OCI-LY7 (cell line): ENCODE data around the gene ADGRG3. TPM values are rescaled to one million over a fixed set of nuclear protein-coding genes. Genes with fewer than 3 reads are reported as not detected.

Experiments
- BruUV-seq: library from RNA; stranded (reverse); fragments of 400-500 nt; replicated peaks from 2 replicates; lab custom pipeline; 2021; lab: Mats Ljungman, UMichigan
- CTCF ChIA-PET: fragments of 300-600 bp; sonication (Branson Sonifier 250); formaldehyde crosslinking; loops from one replicate; lab custom pipeline; 2022; ENCODE audit warnings: antibody characterized with exemption; ENCODE audit not compliant: unreplicated experiment; lab: Charles Lee
- POLR2A ChIA-PET: fragments of 300-600 bp; sonication (Branson Sonifier 250); formaldehyde crosslinking; loops from one replicate; lab custom pipeline; 2022; ENCODE audit warnings: antibody characterized with exemption; lab: Charles Lee
- DNase-seq: peaks from one replicate; pipeline ENCODE4 v3.0.0-alpha.2; 2015; ENCODE audit warnings: low spot score
- H2AFZ ChIP-seq: fragments of 200-600 bp; sonication (generic), shearing (Covaris generic); 2 replicates; pipeline ENCODE4 v1.6.1; 2014; ENCODE audit warnings: mild to moderate bottlenecking, antibody characterized with exemption, low read length, moderate library complexity
- H3K27ac ChIP-seq: fragments of 200-600 bp; sonication (generic); 2 replicates; pipeline ENCODE4 v1.5.1; 2014; ENCODE audit warnings: mixed run types, low read depth, mild to moderate bottlenecking, moderate library complexity, low read length, inconsistent platforms; ENCODE audit not compliant: poor library complexity, severe bottlenecking
- H3K36me3 ChIP-seq: fragments of 200-600 bp; sonication (generic); 2 replicates; pipeline ENCODE4 v1.6.1; 2014; ENCODE audit warnings: mild to moderate bottlenecking, antibody characterized with exemption, low read length, moderate library complexity, mixed read lengths; ENCODE audit not compliant: insufficient read depth
- H3K4me1 ChIP-seq: fragments of 200-600 bp; sonication (generic); 2 replicates; pipeline ENCODE4 v1.5.1; 2014; ENCODE audit warnings: mild to moderate bottlenecking, low read length; ENCODE audit not compliant: insufficient read depth, poor library complexity, severe bottlenecking
- H3K4me2 ChIP-seq: fragments of 200-600 bp; sonication (generic); 2 replicates; pipeline ENCODE4 v1.6.1; 2014; ENCODE audit warnings: mild to moderate bottlenecking, low read length
- H3K4me3 ChIP-seq: fragments of 200-600 bp; sonication (generic); 2 replicates; pipeline ENCODE4 v1.5.1; 2014; ENCODE audit warnings: mild to moderate bottlenecking, low read depth, low read length; ENCODE audit not compliant: poor library complexity, severe bottlenecking
- H3K79me2 ChIP-seq: fragments of 200-600 bp; sonication (generic); 2 replicates; pipeline ENCODE4 v1.6.1; 2016; ENCODE audit warnings: low read depth, mild to moderate bottlenecking, low read length, moderate library complexity, mixed read lengths; ENCODE audit not compliant: insufficient read depth
- H3K9me2 ChIP-seq: fragments of 200-600 bp; sonication (generic); 2 replicates; pipeline ENCODE4 v1.6.1; 2016; ENCODE audit warnings: mild to moderate bottlenecking, low read length, mixed read lengths; ENCODE audit not compliant: insufficient read depth
- H3K9me3 ChIP-seq: fragments of 200-600 bp; sonication (generic); 2 replicates; pipeline ENCODE4 v1.6.1; 2014; ENCODE audit warnings: mild to moderate bottlenecking, mixed run types, low read length, mixed read lengths
- H4K20me1 ChIP-seq: fragments of 200-600 bp; sonication (generic); 2 replicates; pipeline ENCODE4 v1.6.1; 2014; ENCODE audit warnings: mild to moderate bottlenecking, antibody characterized with exemption, low read length, moderate library complexity, mixed read lengths; ENCODE audit not compliant: insufficient read depth
- CTCF ChIP-seq: fragments of 200-600 bp; sonication (generic); conservative IDR thresholded peaks from 2 replicates; pipeline ENCODE4 v1.5.1; 2014; ENCODE audit warnings: mild to moderate bottlenecking, antibody characterized with exemption, low read length, moderate library complexity, mixed read lengths
- EZH2phosphoT487 ChIP-seq: fragments of 200-600 bp; sonication (generic); IDR thresholded peaks from 2 replicates; pipeline ENCODE4 v1.6.1; 2018; ENCODE audit warnings: low read depth, borderline replicate concordance, mild to moderate bottlenecking, mixed run types, antibody characterized with exemption, low read length, moderate library complexity, mixed read lengths
- intact Hi-C: fragments of 100-400 bp; cut with micrococcal nuclease; formaldehyde crosslinking; loops from one replicate; pipeline ENCODE4 v1.10.0; 2022; ENCODE audit not compliant: unreplicated experiment
- total RNA-seq, 2 experiments: library from RNA; depleted of rRNA in 1 of 2; stranded (reverse); fragments of >200 nt in 1 of 2; shearing (Covaris generic) in 1 of 2; gene quantifications; 2 replicates each; pipeline ENCODE4 v1.2.3, GENCODE V29; 2014 to 2022

Gene ADGRG3
- total RNA-seq, 2 experiments from 2014 or later = not detected

- Histone ChIP-seq H4K20me1 (no peaks in the 10 kb centered on the region), H3K4me1 (no peaks in the 10 kb centered on the region), H3K4me2 (no peak overlapping the region), H2AFZ (no peak overlapping the region), H3K4me3 (no peak overlapping the region), H3K9me3 (no peaks in the 10 kb centered on the region), H3K27ac (no peak overlapping the region), H3K9me2 (no peaks in the 10 kb centered on the region), H3K36me3 (no peaks in the 10 kb centered on the region), H3K79me2 (no peaks in the 10 kb centered on the region)
- no TSS peak for BruUV-seq
- ChIA-PET POLR2A (no interaction called here), CTCF (no interaction called here)
- TF ChIP-seq CTCF (no peak), EZH2phosphoT487 (no peak)
- DNase-seq = no peak
- intact Hi-C loops = no loop called here
Observed at GRCh38 chr16:57658878-57659674, 9.0 kb upstream of the ADGRG3 start.

GRCh38 chr16:57660715-57661463 is 7.2 kb upstream of the ADGRG3 start:
- Histone ChIP-seq H2AFZ (no peak overlapping the region), H3K36me3 (no peaks in the 10 kb centered on the region), H3K9me3 (no peaks in the 10 kb centered on the region), H3K4me1 (no peaks in the 10 kb centered on the region), H3K79me2 (no peaks in the 10 kb centered on the region), H3K9me2 (no peaks in the 10 kb centered on the region), H4K20me1 (no peaks in the 10 kb centered on the region), H3K4me3 (no peak overlapping the region), H3K27ac (no peak overlapping the region), H3K4me2 (no peak overlapping the region)
- no peak for DNase-seq
- BruUV-seq = no TSS peak
- TF ChIP-seq EZH2phosphoT487 = no peak
- no peak for TF ChIP-seq CTCF
- intact Hi-C loops = no loop called here
- CTCF ChIA-PET = no interaction called here
- POLR2A ChIA-PET = no interaction called here

GRCh38 chr16:57661510-57661909 is 6.6 kb upstream of the ADGRG3 start:
- intact Hi-C loops = no loop called here
- ChIA-PET POLR2A (no interaction called here), CTCF (no interaction called here)
- Histone ChIP-seq H3K27ac (no peak overlapping the region), H3K4me3 (no peak overlapping the region), H3K9me3 (no peaks in the 10 kb centered on the region), H2AFZ (no peak overlapping the region), H3K4me2 (no peak overlapping the region), H3K79me2 (no peaks in the 10 kb centered on the region), H3K9me2 (no peaks in the 10 kb centered on the region), H3K36me3 (no peaks in the 10 kb centered on the region), H4K20me1 (no peaks in the 10 kb centered on the region), H3K4me1 (no peaks in the 10 kb centered on the region)
- DNase-seq = no peak
- TF ChIP-seq CTCF = no peak
- no peak for TF ChIP-seq EZH2phosphoT487
- BruUV-seq = no TSS peak
